HG03432 (cell line): ENCODE measurements around the gene DUSP10.
A peak's percentile ranks its signal among the peaks of the same experiment; 100 is the strongest.

Source experiments
- ATAC-seq: cut with Tn5 transposase; IDR thresholded peaks from one replicate; pipeline ENCODE4 v1.9.1; 2021; ENCODE audit warnings: mild to moderate bottlenecking, moderate library complexity; ENCODE audit not compliant: unreplicated experiment

DUSP10 gene

GRCh38 chr1:221741703-221742554 is at the start of gene DUSP10:
DUSP10 (minus strand) TSS chr1:221742089; CDS start chr1:221739744, 2,345 bp downstream.
- ATAC-seq = peak; percentile 83

- no peak for ATAC-seq
Measured at GRCh38 chr1:221788466-221788865, 46.6 kb upstream of the DUSP10 start.

GRCh38 chr1:221786647-221787046 is 44.8 kb upstream of the DUSP10 start:
- no peak for ATAC-seq

GRCh38 chr1:221783936-221784335 is 42.0 kb upstream of the DUSP10 start:
- no peak for ATAC-seq

GRCh38 chr1:221783437-221783836 is 41.5 kb upstream of the DUSP10 start:
- no peak for ATAC-seq

GRCh38 chr1:221782970-221783369 is 41.1 kb upstream of the DUSP10 start:
- ATAC-seq = no peak

GRCh38 chr1:221782477-221782876 is 40.6 kb upstream of the DUSP10 start:
- ATAC-seq = no peak

GRCh38 chr1:221781102-221781755 is 39.3 kb upstream of the DUSP10 start:
- ATAC-seq = no peak

GRCh38 chr1:221780175-221780574 is 38.3 kb upstream of the DUSP10 start:
- no peak for ATAC-seq

- no peak for ATAC-seq
Measured at GRCh38 chr1:221779771-221780170, 37.9 kb upstream of the DUSP10 start.

- ATAC-seq = peak; percentile 29
Measured at GRCh38 chr1:221778535-221779142, 36.8 kb upstream of the DUSP10 start.

- peak; percentile 35 for ATAC-seq
Measured at GRCh38 chr1:221778125-221778524, 36.2 kb upstream of the DUSP10 start.

- peak; percentile 72 for ATAC-seq
Measured at GRCh38 chr1:221777431-221778072, 35.7 kb upstream of the DUSP10 start.

- peak; percentile 32 for ATAC-seq
Measured at GRCh38 chr1:221776495-221777301, 34.8 kb upstream of the DUSP10 start.

- ATAC-seq = no peak
Measured at GRCh38 chr1:221775206-221775605, 33.3 kb upstream of the DUSP10 start.

- ATAC-seq = no peak
Measured at GRCh38 chr1:221774054-221774842, 32.4 kb upstream of the DUSP10 start.

- ATAC-seq = no peak
Measured at GRCh38 chr1:221773383-221773782, 31.5 kb upstream of the DUSP10 start.

- no peak for ATAC-seq
Measured at GRCh38 chr1:221772117-221772516, 30.2 kb upstream of the DUSP10 start.

GRCh38 chr1:221768444-221769066 is 26.7 kb upstream of the DUSP10 start:
- ATAC-seq = no peak
